ENCODE data around the gene UNC5A. TPM values are rescaled to one million over a fixed set of nuclear protein-coding genes. Genes with fewer than 3 reads are reported as not detected.

Gene UNC5A
- total and polyA plus RNA-seq, 10 of the 15 experiments (the other 5 are each of a cell fraction or from before 2014, with no cell fraction given), result not detected

- no peak overlapping the region for H3K4me2 ChIP-seq (ENCODE audit: control insufficient read depth, insufficient read depth)
- ChIA-PET CTCF (no interaction called here), POLR2A (no interaction called here), RAD21 (ENCODE audit: unreplicated experiment) (no interaction called here), SMC1A (ENCODE audit: uncharacterized antibody, unreplicated experiment) (no interaction called here)
- no peaks in the 10 kb centered on the region for H3K79me2 ChIP-seq (ENCODE audit: control insufficient read depth, insufficient read depth, low read length)
- H3K27me3 ChIP-seq (replicated peaks in 1 of 2; ENCODE audit: control insufficient read depth in 2 of 2, insufficient read depth in 2 of 2, low read length in 1 of 2), result no peaks in the 10 kb centered on the region; a peak in 2 of 4 replicates
- no peaks in the 10 kb centered on the region for H3K36me3 ChIP-seq (ENCODE audit: control insufficient read depth in 2 of 2, insufficient read depth in 2 of 2, low read length in 1 of 2)
- 53% methylated on average over 4 of the region's 4 CpGs for WGBS (ENCODE audit: insufficient coverage, insufficient replicate concordance, low lambda C conversion rate, missing lambda C conversion rate)
- FAIRE-seq, result no peak
- no peak overlapping the region for H3K27ac ChIP-seq (ENCODE audit: control insufficient read depth, insufficient read depth)
- no peak overlapping the region for H3K4me3 ChIP-seq
- no peak overlapping the region for H2AFZ ChIP-seq (ENCODE audit: control insufficient read depth, low read depth, low read length)
- in situ Hi-C loops (cut with MboI) (no loop called here), intact Hi-C loops (cut with micrococcal nuclease; ENCODE audit: unreplicated experiment) (no loop called here)
- BruUV-seq (replicated peaks), result no TSS peak
- no peaks in the 10 kb centered on the region for H4K20me1 ChIP-seq (ENCODE audit: control insufficient read depth, insufficient read depth)
- H3K9ac ChIP-seq (ENCODE audit: control insufficient read depth, insufficient read depth, low read length), result no peak overlapping the region
- no peaks in the 10 kb centered on the region for H3K9me3 ChIP-seq (replicated peaks; ENCODE audit: control insufficient read depth, insufficient read depth, low read length)
- H3K4me1 ChIP-seq (ENCODE audit: control insufficient read depth, insufficient read depth, low read length), result no peaks in the 10 kb centered on the region
- DNase-seq (ENCODE audit: low read depth, low spot score), result no peak
- ATAC-seq, result no peak
- TF ChIP-seq MXI1 (IDR thresholded peaks at IDR 0.05; ENCODE audit: low read depth, low read length), result no peak
- TF ChIP-seq PBX3 (IDR thresholded peaks at IDR 0.05; ENCODE audit: insufficient replicate concordance, low read depth, low read length), result no peak
- no peak for TF ChIP-seq EP300 (IDR thresholded peaks at IDR 0.05; ENCODE audit: borderline replicate concordance in 1 of 2, control insufficient read depth in 1 of 2, low read depth in 2 of 2, low read length in 2 of 2)
- TF ChIP-seq, protein P1, sequence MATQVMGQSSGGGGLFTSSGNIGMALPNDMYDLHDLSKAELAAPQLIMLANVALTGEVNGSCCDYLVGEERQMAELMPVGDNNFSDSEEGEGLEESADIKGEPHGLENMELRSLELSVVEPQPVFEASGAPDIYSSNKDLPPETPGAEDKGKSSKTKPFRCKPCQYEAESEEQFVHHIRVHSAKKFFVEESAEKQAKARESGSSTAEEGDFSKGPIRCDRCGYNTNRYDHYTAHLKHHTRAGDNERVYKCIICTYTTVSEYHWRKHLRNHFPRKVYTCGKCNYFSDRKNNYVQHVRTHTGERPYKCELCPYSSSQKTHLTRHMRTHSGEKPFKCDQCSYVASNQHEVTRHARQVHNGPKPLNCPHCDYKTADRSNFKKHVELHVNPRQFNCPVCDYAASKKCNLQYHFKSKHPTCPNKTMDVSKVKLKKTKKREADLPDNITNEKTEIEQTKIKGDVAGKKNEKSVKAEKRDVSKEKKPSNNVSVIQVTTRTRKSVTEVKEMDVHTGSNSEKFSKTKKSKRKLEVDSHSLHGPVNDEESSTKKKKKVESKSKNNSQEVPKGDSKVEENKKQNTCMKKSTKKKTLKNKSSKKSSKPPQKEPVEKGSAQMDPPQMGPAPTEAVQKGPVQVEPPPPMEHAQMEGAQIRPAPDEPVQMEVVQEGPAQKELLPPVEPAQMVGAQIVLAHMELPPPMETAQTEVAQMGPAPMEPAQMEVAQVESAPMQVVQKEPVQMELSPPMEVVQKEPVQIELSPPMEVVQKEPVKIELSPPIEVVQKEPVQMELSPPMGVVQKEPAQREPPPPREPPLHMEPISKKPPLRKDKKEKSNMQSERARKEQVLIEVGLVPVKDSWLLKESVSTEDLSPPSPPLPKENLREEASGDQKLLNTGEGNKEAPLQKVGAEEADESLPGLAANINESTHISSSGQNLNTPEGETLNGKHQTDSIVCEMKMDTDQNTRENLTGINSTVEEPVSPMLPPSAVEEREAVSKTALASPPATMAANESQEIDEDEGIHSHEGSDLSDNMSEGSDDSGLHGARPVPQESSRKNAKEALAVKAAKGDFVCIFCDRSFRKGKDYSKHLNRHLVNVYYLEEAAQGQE (IDR thresholded peaks at IDR 0.05; ENCODE audit: low read depth, low read length), result no peak
- TF ChIP-seq POLR2A (IDR thresholded peaks at IDR 0.05; ENCODE audit: low read depth, low read length), result no peak
- TF ChIP-seq, protein P2, sequence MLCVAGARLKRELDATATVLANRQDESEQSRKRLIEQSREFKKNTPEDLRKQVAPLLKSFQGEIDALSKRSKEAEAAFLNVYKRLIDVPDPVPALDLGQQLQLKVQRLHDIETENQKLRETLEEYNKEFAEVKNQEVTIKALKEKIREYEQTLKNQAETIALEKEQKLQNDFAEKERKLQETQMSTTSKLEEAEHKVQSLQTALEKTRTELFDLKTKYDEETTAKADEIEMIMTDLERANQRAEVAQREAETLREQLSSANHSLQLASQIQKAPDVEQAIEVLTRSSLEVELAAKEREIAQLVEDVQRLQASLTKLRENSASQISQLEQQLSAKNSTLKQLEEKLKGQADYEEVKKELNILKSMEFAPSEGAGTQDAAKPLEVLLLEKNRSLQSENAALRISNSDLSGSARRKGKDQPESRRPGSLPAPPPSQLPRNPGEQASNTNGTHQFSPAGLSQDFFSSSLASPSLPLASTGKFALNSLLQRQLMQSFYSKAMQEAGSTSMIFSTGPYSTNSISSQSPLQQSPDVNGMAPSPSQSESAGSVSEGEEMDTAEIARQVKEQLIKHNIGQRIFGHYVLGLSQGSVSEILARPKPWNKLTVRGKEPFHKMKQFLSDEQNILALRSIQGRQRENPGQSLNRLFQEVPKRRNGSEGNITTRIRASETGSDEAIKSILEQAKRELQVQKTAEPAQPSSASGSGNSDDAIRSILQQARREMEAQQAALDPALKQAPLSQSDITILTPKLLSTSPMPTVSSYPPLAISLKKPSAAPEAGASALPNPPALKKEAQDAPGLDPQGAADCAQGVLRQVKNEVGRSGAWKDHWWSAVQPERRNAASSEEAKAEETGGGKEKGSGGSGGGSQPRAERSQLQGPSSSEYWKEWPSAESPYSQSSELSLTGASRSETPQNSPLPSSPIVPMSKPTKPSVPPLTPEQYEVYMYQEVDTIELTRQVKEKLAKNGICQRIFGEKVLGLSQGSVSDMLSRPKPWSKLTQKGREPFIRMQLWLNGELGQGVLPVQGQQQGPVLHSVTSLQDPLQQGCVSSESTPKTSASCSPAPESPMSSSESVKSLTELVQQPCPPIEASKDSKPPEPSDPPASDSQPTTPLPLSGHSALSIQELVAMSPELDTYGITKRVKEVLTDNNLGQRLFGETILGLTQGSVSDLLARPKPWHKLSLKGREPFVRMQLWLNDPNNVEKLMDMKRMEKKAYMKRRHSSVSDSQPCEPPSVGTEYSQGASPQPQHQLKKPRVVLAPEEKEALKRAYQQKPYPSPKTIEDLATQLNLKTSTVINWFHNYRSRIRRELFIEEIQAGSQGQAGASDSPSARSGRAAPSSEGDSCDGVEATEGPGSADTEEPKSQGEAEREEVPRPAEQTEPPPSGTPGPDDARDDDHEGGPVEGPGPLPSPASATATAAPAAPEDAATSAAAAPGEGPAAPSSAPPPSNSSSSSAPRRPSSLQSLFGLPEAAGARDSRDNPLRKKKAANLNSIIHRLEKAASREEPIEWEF (IDR thresholded peaks at IDR 0.05; ENCODE audit: insufficient replicate concordance, low read depth, low read length), result no peak
- TF ChIP-seq HDAC2 (IDR thresholded peaks at IDR 0.05), result no peak
- TF ChIP-seq DPF2 (IDR thresholded peaks at IDR 0.05), result no peak
- TF ChIP-seq, protein P3, sequence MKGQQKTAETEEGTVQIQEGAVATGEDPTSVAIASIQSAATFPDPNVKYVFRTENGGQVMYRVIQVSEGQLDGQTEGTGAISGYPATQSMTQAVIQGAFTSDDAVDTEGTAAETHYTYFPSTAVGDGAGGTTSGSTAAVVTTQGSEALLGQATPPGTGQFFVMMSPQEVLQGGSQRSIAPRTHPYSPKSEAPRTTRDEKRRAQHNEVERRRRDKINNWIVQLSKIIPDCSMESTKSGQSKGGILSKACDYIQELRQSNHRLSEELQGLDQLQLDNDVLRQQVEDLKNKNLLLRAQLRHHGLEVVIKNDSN (IDR thresholded peaks at IDR 0.05; ENCODE audit: borderline replicate concordance, extremely low read length, insufficient read depth, low read depth, low read length), result no peak
- no peak for TF ChIP-seq ATF7 (IDR thresholded peaks at IDR 0.05; ENCODE audit: low read depth)
- TF ChIP-seq ZZZ3 (IDR thresholded peaks at IDR 0.05; ENCODE audit: control insufficient read depth, insufficient read length, low read depth), result no peak
- TF ChIP-seq BMI1 (IDR thresholded peaks at IDR 0.05; ENCODE audit: borderline replicate concordance), result no peak
- TF ChIP-seq RAD51 (IDR thresholded peaks at IDR 0.05), result no peak
Observed at GRCh38 chr5:176895831-176896230, 85.5 kb downstream of the UNC5A start.

Measured in GM12878 (cell line).